Measurements from ENCODE around the gene PROSER2. TPM values are rescaled to one million over a fixed set of nuclear protein-coding genes. Genes with fewer than 3 reads are reported as not detected.

The PROSER2 gene, protein sequence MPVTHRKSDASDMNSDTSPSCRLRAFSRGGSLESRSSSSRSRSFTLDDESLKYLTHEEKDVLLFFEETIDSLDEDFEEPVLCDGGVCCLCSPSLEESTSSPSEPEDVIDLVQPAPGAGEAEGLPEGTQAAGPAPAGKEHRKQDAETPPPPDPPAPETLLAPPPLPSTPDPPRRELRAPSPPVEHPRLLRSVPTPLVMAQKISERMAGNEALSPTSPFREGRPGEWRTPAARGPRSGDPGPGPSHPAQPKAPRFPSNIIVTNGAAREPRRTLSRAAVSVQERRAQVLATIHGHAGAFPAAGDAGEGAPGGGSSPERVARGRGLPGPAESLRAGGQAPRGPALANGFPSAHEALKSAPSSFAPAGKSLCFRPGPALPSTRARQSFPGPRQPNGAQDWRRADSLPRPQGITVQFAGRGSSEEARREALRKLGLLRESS
- 0.34 TPM for polyA plus RNA-seq (2012; ENCODE audit: missing spikeins)

DNA sequence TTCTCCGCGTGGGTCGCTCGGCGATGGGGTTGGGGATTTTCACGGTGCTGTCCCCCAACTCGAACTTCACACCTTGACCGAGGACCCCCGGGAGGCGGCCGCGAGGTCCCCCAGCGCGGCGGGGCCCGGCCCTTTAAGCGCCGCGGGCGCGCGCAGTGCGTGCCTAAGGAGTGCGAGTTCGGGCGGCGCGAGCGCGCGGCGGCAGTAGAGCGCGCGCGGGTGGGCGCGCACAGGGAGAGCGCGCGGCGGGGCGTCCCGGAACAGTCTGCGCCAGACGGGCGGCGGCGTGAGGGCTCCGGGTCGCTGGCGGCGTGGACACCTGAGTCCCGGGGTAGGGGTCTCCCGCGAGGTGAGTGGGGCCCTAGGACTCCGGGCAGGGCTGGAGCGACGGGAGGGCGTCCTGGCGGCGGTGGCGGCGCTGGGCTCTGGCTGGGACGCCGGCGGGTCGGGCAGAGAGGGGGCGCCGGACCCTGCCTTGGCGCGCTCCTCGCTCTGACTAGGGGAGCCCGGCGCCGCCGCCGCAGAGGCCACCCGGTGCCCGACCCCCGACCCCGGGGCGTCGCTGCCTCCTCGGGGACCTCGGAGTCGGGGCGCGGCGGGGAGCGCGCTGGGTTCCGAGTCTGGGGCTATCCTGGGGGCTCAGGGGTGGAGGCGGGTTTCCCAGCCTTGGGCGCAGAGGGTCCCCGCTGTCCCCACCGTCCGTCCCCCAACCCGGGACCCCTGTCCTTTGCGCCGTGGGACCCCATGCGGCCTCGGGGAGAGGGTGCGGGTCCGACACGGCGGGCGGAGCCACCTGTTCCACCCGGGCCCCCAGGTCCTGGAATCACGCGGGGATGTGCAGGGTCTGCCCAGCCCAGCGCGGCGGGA, at the start of gene PROSER2:
Gene PROSER2, plus strand, starts transcription at position 235 of the 867 bp plus-strand sequence. CDS start 28,722 bp downstream, outside the sequence.
- FAIRE-seq (no peak), DNase-seq (ENCODE audit: insufficient read length) (peak; percentile 53)
- TF ChIP-seq TAF1 (IDR thresholded peaks at IDR 0.05; ENCODE audit: borderline replicate concordance, low read depth, low read length) (no peak), POLR2A (IDR thresholded peaks at IDR 0.05; ENCODE audit: low read depth, low read length) (no peak), POLR2AphosphoS5 (IDR thresholded peaks at IDR 0.05; ENCODE audit: low read depth, low read length) (no peak)

DNA sequence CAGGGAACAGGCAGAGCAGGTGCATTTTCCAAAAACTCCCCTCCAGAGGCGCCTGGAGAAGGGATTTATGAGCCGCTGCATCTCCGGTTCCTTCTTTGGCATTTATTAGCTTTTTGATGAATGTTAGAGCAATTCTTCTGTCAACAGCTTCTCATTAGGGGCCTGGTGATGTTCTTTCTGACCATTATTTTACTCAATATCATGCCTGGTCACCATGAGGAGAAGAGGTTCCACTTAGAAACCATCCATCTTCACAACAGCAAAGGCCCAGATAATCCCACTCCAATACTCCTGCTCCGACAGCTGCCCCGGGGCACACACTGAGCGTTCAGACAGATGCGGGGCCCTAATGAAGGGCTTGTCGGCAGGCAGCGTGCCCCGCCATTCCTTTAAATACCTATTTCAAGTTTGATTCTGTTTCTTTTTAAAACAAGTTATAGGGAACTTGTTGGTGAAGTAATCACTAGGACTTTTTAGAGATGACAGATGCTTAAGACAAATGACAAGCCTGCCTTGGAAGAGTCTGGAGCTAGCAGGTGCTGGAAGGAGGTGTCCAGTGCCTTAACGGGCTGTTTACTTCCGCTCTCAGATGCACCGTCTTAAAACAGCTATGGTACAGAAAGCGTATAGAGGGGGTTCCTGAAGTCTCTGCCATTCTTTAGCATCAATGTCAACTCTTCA, 49.3 kb upstream of the PROSER2 start:
- TF ChIP-seq POLR2A (IDR thresholded peaks at IDR 0.05; ENCODE audit: low read depth, low read length) (no peak), TAF1 (IDR thresholded peaks at IDR 0.05; ENCODE audit: borderline replicate concordance, low read depth, low read length) (no peak), POLR2AphosphoS5 (IDR thresholded peaks at IDR 0.05; ENCODE audit: low read depth, low read length) (no peak)
- DNase-seq (ENCODE audit: insufficient read length) (no peak), FAIRE-seq (no peak)

DNA sequence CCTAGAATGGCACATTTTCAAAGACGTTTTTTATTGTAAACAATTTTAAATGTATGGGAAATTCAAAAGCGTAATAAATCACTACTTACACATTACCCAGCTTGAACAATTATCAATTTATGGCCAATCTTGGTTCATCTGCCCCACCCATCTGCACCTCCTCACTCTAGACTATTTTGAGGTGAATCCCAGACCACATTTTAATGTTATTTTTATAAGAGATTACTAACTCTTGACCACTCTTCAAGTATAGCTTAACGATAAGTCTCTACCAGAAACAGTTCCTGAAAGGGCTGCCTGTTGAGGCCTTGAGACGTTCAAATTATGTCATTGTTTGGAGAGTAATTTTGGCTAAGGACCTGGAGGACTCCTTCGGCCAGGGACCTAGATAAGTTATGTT, 47.7 kb upstream of the PROSER2 start:
- FAIRE-seq (no peak), DNase-seq (ENCODE audit: insufficient read length) (no peak)
- TF ChIP-seq TAF1 (IDR thresholded peaks at IDR 0.05; ENCODE audit: borderline replicate concordance, low read depth, low read length): no peak
- no peak for TF ChIP-seq POLR2AphosphoS5 (IDR thresholded peaks at IDR 0.05; ENCODE audit: low read depth, low read length)
- TF ChIP-seq POLR2A (IDR thresholded peaks at IDR 0.05; ENCODE audit: low read depth, low read length): no peak

DNA sequence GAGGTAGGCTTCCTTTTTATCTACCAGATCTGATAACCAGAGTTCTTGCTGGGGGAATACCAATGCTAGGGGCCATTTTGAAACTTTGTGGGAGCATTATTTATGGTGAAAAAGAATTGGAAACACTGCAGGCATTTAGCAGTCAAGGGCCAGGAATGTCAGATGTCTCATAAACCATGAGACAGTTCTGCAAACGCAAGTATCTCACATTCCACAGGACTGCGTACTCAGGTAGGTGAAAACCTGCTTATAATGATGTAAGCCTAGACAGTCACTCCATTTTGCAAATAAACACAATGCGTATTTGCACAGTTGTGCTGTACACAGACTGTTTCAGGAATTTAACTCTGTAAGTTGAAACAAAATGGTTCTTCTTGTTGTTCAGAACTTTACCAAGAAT, 47.1 kb upstream of the PROSER2 start:
- FAIRE-seq (no peak), DNase-seq (ENCODE audit: insufficient read length) (no peak)
- TF ChIP-seq TAF1 (IDR thresholded peaks at IDR 0.05; ENCODE audit: borderline replicate concordance, low read depth, low read length) (no peak), POLR2A (IDR thresholded peaks at IDR 0.05; ENCODE audit: low read depth, low read length) (no peak), POLR2AphosphoS5 (IDR thresholded peaks at IDR 0.05; ENCODE audit: low read depth, low read length) (no peak)

DNA sequence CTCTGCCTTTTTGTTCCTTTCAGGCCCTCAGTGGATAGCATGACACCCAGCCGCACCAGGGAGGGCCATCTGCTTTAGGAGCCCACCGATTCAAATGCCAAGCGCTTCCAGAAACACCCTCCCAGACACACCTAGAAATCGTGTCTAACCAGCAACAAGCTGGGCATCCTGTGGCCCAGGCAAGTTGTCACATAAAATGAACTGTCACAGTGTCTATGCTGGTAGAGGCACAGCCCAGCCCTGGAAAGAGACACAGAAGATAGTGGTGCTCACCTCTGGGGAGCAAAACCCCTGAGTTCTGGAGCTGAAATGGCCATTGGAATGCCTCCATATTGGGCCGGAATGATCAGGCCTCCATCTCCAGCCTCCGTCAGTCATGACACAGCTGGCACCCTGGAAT, 42.0 kb upstream of the PROSER2 start:
- no peak for DNase-seq (ENCODE audit: insufficient read length)
- no peak for FAIRE-seq
- no peak for TF ChIP-seq TAF1 (IDR thresholded peaks at IDR 0.05; ENCODE audit: borderline replicate concordance, low read depth, low read length)
- no peak for TF ChIP-seq POLR2A (IDR thresholded peaks at IDR 0.05; ENCODE audit: low read depth, low read length)
- no peak for TF ChIP-seq POLR2AphosphoS5 (IDR thresholded peaks at IDR 0.05; ENCODE audit: low read depth, low read length)

DNA sequence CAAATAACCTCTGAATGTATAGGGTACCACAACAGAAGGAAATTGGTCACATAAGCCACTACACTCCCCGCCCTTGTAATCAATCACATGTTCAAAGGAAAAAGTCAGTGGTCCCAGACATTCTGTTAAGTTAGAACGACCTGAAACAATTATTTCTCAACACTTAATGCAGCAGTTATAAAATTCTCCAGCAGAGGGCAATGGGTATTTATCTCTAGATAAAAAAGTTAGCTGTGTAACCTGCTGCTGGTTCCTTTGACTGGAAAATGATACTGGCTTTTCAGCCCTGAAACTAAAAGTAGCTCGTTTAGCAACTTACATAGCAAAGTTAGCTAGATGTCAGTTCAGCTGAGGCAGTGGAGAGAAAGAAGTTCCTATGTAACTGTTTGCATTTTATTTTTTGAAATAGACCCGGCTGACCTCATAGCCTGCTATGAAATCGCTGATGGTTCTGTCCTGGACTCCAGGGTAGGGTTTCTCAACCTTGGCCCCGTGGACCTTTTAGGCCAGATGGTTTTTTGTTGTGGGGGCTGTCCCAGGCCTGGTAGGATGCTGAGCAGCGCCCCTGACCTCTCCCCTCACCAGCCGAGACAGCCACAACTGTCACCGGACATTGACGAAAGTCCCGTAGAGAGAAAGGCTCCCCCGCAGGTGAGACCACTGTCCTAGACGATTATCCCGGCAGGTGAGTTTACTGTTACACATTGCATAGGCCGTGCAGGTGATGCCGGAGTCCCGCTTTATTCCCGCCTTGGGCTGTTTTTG, 40.2 kb upstream of the PROSER2 start:
- DNase-seq (ENCODE audit: insufficient read length): peak; percentile 46
- no peak for TF ChIP-seq POLR2AphosphoS5 (IDR thresholded peaks at IDR 0.05; ENCODE audit: low read depth, low read length)
- TF ChIP-seq POLR2A (IDR thresholded peaks at IDR 0.05; ENCODE audit: low read depth, low read length): no peak
- FAIRE-seq: peak; percentile 30

DNA sequence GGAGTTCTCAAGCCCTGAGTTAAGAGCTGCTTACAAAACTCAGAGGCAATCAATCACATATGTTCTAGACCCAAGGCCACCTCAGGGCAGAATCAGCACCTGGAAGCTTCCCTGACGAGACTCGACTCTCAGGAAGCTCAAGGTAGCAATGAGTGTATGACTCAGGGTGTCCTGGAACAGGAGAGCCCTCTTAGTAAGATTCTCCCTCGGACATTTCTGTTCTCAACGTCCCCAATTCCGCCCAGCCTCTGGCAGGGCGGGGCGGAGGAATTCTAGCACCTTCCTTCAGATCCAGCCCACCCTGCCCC, 39.6 kb upstream of the PROSER2 start:
- no peak for DNase-seq (ENCODE audit: insufficient read length)
- FAIRE-seq: no peak
- no peak for TF ChIP-seq TAF1 (IDR thresholded peaks at IDR 0.05; ENCODE audit: borderline replicate concordance, low read depth, low read length)
- no peak for TF ChIP-seq POLR2A (IDR thresholded peaks at IDR 0.05; ENCODE audit: low read depth, low read length)
- TF ChIP-seq POLR2AphosphoS5 (IDR thresholded peaks at IDR 0.05; ENCODE audit: low read depth, low read length): no peak

DNA sequence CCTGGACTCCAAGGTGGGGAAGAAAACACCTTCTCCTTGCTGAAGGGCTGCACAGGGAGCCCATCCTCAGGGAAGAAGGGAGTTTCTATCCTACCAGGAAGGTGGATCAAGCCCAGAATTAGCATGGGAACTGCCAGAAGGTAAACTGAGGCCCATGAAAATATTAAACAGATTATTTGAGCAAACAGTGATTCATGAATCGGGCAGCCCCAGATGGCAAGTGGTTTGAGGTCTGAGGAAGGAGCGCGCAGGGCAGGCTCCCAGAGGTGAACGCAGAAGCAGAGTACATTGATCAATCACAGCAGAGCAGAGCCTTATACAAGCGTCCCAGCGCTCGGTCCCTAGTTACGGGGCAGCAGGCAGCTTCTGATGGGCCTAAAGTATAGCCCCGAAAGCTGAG, 35.8 kb upstream of the PROSER2 start:
- FAIRE-seq: no peak

DNA sequence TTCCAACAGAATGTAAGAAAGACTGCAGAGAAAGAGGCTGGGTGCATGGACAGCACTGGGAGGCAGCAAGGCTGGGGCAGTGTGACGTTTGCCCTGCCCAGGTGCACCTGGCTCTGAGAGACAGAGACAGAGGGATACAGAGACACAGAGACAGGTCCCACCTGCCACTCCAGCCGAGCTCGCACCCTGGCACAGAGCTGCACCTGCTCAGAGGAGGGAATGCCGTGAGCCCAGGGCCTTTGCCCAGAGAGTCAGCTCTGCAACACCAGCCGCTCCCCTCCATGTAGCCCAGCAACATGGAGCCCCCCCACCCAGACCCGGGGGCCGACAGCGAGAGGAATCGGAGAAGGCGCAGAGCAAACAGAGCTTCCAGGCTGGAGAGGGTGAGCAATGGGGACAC, 35.3 kb upstream of the PROSER2 start:
- TF ChIP-seq POLR2AphosphoS5 (IDR thresholded peaks at IDR 0.05; ENCODE audit: low read depth, low read length): no peak
- TF ChIP-seq TAF1 (IDR thresholded peaks at IDR 0.05; ENCODE audit: borderline replicate concordance, low read depth, low read length): no peak
- TF ChIP-seq POLR2A (IDR thresholded peaks at IDR 0.05; ENCODE audit: low read depth, low read length): no peak
- DNase-seq (ENCODE audit: insufficient read length) (no peak), FAIRE-seq (no peak)

More for the DNA sequence above, 35.8 kb upstream of the PROSER2 start:
- no peak for DNase-seq (ENCODE audit: insufficient read length)
- TF ChIP-seq POLR2AphosphoS5 (IDR thresholded peaks at IDR 0.05; ENCODE audit: low read depth, low read length) (no peak), TAF1 (IDR thresholded peaks at IDR 0.05; ENCODE audit: borderline replicate concordance, low read depth, low read length) (no peak), POLR2A (IDR thresholded peaks at IDR 0.05; ENCODE audit: low read depth, low read length) (no peak)

DNA sequence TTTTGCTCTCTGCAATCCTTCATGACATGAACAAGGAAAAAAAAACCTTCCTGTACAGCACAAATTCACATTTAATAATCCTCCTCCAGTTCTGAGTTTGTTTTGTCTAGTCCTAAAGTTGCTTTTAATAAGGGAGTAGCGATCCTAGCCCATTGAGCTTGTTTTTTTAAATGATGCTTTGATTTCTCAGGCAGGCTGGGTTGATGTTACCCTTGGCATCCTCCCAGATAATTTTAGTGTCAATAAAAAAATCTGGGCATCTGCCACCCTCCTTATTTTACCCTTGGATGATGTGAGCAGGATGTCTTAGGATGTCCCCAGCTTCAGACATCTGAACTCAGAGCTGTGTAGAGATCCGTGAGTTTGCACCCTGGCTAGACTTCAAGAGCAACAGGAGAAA, 33.9 kb upstream of the PROSER2 start:
- TF ChIP-seq POLR2A (IDR thresholded peaks at IDR 0.05; ENCODE audit: low read depth, low read length) (no peak), TAF1 (IDR thresholded peaks at IDR 0.05; ENCODE audit: borderline replicate concordance, low read depth, low read length) (no peak), POLR2AphosphoS5 (IDR thresholded peaks at IDR 0.05; ENCODE audit: low read depth, low read length) (no peak)
- DNase-seq (ENCODE audit: insufficient read length): no peak

More for the DNA sequence above, 33.9 kb upstream of the PROSER2 start:
- FAIRE-seq: no peak
